ENCODE results near the gene DNAI7. TPM values are rescaled to one million over a fixed set of nuclear protein-coding genes. Genes with fewer than 3 reads are reported as not detected.
A peak's percentile ranks its signal among the peaks of the same experiment; 100 is the strongest.

The DNAI7 gene
- polyA plus RNA-seq, 1 of the 3 experiments (the other 2 are of a cell fraction) = 0.30 TPM

DNA sequence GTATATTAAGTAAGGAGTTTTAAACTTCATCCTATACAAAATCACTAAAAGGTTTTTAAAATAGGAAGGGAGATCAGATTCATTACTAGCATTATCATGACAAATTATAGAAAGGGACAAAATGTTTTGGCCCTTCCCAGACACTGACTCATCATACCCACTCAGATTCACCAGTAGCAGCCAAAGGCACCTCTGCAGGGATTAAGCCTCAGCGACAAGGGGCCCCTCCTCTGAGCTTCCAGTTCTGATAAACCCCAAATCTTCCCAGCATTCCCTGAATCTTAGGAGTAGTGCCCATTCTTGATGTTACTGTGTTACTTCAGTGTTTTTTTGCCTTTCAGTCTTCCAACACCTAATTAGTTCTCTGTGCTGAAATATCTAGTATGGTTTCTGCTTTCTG is 41.2 kb upstream of the DNAI7 start:
- peaks cover 93% of the 10 kb centered on the region for H3K79me2 ChIP-seq (ENCODE audit: insufficient read depth)
- CTCF ChIA-PET = interaction anchor here (1.0 to 2.4 kb wide), 3 partner anchors 13 to 110 kb away, joined by 3 to 10 read pairs (median 3); no protein-coding TSS in a partner anchor

DNA sequence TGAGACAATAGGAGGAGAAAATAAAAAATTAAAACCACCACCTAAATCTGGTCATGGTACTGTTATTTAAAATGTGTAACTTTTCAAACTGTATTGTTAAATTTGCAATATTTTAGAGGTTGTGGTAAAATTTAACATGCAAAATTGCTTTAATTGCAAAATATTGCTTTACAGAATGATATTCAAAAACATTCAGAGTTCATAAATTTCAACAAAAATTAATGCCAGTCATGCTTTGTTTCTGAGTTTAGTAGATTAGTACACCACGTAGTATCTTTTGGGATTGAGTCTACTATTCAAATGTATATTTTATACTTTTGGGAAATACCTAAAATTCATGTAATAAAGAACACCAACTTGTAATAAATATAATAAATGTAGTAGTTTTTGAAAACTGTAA is 18.4 kb upstream of the DNAI7 start:
- Histone ChIP-seq H3K9me3 (no peaks in the 10 kb centered on the region), H4K20me1 (ENCODE audit: insufficient read depth) (no peaks in the 10 kb centered on the region), H3K9ac (no peak overlapping the region), H3K79me2 (ENCODE audit: insufficient read depth) (peaks cover 30% of the 10 kb centered on the region), H3K27ac (ENCODE audit: low read depth in 2 of 2, low read length in 1 of 2) (no peak overlapping the region), H3K4me1 (ENCODE audit: control insufficient read depth in 1 of 2, insufficient read depth in 2 of 2, low read depth in 1 of 2, low read length in 1 of 2) (no peaks in the 10 kb centered on the region; a peak in 1 of 4 replicates), H3K9me2 (no peaks in the 10 kb centered on the region), H3F3A (replicated peaks; ENCODE audit: insufficient read depth) (peaks cover 16% of the 10 kb centered on the region), H3K4me3 (ENCODE audit: low read depth in 2 of 2, low read length in 1 of 2) (no peak overlapping the region), H3K27me3 (ENCODE audit: insufficient read depth) (no peaks in the 10 kb centered on the region), H3K4me2 (no peak overlapping the region), H2AFZ (ENCODE audit: low read depth) (no peak overlapping the region), H3K36me3 (replicated peaks in 1 of 2; ENCODE audit: control insufficient read depth in 1 of 2, insufficient read depth in 2 of 2, low read length in 1 of 2) (peaks cover 30 to 36% of the 10 kb centered on the region in 2 experiments)
- CTCF ChIA-PET = interaction anchor here (0.6 to 3.2 kb wide), 3 partner anchors 17 to 24 kb away, joined by 3 to 11 read pairs (median 3); no protein-coding TSS in a partner anchor
- POLR2A ChIA-PET = no interaction called here
- TF ChIP-seq, protein P1, sequence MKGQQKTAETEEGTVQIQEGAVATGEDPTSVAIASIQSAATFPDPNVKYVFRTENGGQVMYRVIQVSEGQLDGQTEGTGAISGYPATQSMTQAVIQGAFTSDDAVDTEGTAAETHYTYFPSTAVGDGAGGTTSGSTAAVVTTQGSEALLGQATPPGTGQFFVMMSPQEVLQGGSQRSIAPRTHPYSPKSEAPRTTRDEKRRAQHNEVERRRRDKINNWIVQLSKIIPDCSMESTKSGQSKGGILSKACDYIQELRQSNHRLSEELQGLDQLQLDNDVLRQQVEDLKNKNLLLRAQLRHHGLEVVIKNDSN (IDR thresholded peaks at IDR 0.05; ENCODE audit: borderline replicate concordance, low read depth) = no peak
- no peak for TF ChIP-seq FOSL2 (IDR thresholded peaks at IDR 0.05; ENCODE audit: borderline replicate concordance, low read depth)
- TF ChIP-seq JUND (IDR thresholded peaks at IDR 0.05) = no peak
- TF ChIP-seq, protein P2, sequence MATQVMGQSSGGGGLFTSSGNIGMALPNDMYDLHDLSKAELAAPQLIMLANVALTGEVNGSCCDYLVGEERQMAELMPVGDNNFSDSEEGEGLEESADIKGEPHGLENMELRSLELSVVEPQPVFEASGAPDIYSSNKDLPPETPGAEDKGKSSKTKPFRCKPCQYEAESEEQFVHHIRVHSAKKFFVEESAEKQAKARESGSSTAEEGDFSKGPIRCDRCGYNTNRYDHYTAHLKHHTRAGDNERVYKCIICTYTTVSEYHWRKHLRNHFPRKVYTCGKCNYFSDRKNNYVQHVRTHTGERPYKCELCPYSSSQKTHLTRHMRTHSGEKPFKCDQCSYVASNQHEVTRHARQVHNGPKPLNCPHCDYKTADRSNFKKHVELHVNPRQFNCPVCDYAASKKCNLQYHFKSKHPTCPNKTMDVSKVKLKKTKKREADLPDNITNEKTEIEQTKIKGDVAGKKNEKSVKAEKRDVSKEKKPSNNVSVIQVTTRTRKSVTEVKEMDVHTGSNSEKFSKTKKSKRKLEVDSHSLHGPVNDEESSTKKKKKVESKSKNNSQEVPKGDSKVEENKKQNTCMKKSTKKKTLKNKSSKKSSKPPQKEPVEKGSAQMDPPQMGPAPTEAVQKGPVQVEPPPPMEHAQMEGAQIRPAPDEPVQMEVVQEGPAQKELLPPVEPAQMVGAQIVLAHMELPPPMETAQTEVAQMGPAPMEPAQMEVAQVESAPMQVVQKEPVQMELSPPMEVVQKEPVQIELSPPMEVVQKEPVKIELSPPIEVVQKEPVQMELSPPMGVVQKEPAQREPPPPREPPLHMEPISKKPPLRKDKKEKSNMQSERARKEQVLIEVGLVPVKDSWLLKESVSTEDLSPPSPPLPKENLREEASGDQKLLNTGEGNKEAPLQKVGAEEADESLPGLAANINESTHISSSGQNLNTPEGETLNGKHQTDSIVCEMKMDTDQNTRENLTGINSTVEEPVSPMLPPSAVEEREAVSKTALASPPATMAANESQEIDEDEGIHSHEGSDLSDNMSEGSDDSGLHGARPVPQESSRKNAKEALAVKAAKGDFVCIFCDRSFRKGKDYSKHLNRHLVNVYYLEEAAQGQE (IDR thresholded peaks at IDR 0.05; ENCODE audit: low read depth, low read length) = no peak
- no peak for TF ChIP-seq NRF1 (IDR thresholded peaks at IDR 0.05; ENCODE audit: low read depth, low read length)
- TF ChIP-seq, protein P3, sequence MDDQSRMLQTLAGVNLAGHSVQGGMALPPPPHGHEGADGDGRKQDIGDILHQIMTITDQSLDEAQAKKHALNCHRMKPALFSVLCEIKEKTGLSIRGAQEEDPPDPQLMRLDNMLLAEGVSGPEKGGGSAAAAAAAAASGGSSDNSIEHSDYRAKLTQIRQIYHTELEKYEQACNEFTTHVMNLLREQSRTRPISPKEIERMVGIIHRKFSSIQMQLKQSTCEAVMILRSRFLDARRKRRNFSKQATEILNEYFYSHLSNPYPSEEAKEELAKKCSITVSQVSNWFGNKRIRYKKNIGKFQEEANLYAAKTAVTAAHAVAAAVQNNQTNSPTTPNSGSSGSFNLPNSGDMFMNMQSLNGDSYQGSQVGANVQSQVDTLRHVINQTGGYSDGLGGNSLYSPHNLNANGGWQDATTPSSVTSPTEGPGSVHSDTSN (IDR thresholded peaks at IDR 0.05) = no peak
- TF ChIP-seq RCOR1 (IDR thresholded peaks at IDR 0.05; ENCODE audit: low read length) = no peak
- 96% methylated on average over 1 of the region's 1 CpG for WGBS (ENCODE audit: low lambda C conversion rate)
- no peak for DNase-seq

More for the DNA sequence above, 41.2 kb upstream of the DNAI7 start:
- H3K4me3 ChIP-seq (ENCODE audit: low read depth in 2 of 2, low read length in 1 of 2) = no peak overlapping the region
- no peak for DNase-seq
- no peaks in the 10 kb centered on the region for H3F3A ChIP-seq (replicated peaks; ENCODE audit: insufficient read depth)
- WGBS (ENCODE audit: low lambda C conversion rate) = 88% methylated on average over 1 of the region's 1 CpG
- H3K9me3 ChIP-seq = no peaks in the 10 kb centered on the region
- POLR2A ChIA-PET = interaction anchor here (0.6 kb wide), 1 partner anchor 15 kb away, joined by 3 read pairs; the partner anchor contains the start of gene KRAS
- TF ChIP-seq POLR2AphosphoS5 (IDR thresholded peaks at IDR 0.05; ENCODE audit: low read depth, low read length) = no peak
- no peak for TF ChIP-seq YY1 (IDR thresholded peaks at IDR 0.05; ENCODE audit: low read depth)
- peak; percentile 18; the same call in 1 of the 2 replicates for TF ChIP-seq FOSL2 (IDR thresholded peaks at IDR 0.05; ENCODE audit: borderline replicate concordance, low read depth)
- no peak for TF ChIP-seq RFX5 (IDR thresholded peaks at IDR 0.05; ENCODE audit: low read length)
- TF ChIP-seq, protein P1 (IDR thresholded peaks at IDR 0.05; ENCODE audit: borderline replicate concordance, low read depth) = no peak
- no peak for TF ChIP-seq TEAD4 (IDR thresholded peaks at IDR 0.05; ENCODE audit: borderline replicate concordance, insufficient read depth)
- H4K20me1 ChIP-seq (ENCODE audit: insufficient read depth) = peaks cover 11% of the 10 kb centered on the region
- no peak overlapping the region for H3K4me2 ChIP-seq
- H3K27me3 ChIP-seq (ENCODE audit: insufficient read depth) = no peaks in the 10 kb centered on the region
- H2AFZ ChIP-seq (ENCODE audit: low read depth) = no peak overlapping the region
- H3K36me3 ChIP-seq (replicated peaks in 1 of 2; ENCODE audit: control insufficient read depth in 1 of 2, insufficient read depth in 2 of 2, low read length in 1 of 2) = peaks cover 47 to 51% of the 10 kb centered on the region in 2 experiments
- no peaks in the 10 kb centered on the region; a peak in 2 of 4 replicates for H3K4me1 ChIP-seq (ENCODE audit: control insufficient read depth in 1 of 2, insufficient read depth in 2 of 2, low read depth in 1 of 2, low read length in 1 of 2)
- no peaks in the 10 kb centered on the region for H3K9me2 ChIP-seq
- H3K27ac ChIP-seq (ENCODE audit: low read depth in 2 of 2, low read length in 1 of 2) = no peak overlapping the region
- H3K9ac ChIP-seq = no peak overlapping the region

Measured in SK-N-SH (cell line).